Fibroblast of mammary gland (primary cell): ENCODE results near the gene PEBP1.

Experiments used
- DNase-seq: peaks from one replicate; pipeline ENCODE4 v3.0.0-alpha.2; 2010; ENCODE audit warnings: low read depth
- H3K4me3 ChIP-seq: 2 replicates; pipeline ENCODE4 v1.5.1; 2011; ENCODE audit warnings: low read depth, mild to moderate bottlenecking, low read length, moderate library complexity; ENCODE audit not compliant: control insufficient read depth
- CTCF ChIP-seq: conservative IDR thresholded peaks from 2 replicates; pipeline ENCODE4 v1.5.1; 2011; ENCODE audit warnings: low read depth, low read length, inconsistent platforms; ENCODE audit not compliant: control insufficient read depth, insufficient read depth

PEBP1 gene

GRCh38 chr12:118109088-118109487 is 26.8 kb upstream of the PEBP1 start:
- no peak overlapping the region for H3K4me3 ChIP-seq
- TF ChIP-seq CTCF = no peak
- no peak for DNase-seq

- no peak overlapping the region for H3K4me3 ChIP-seq
- DNase-seq = no peak
- TF ChIP-seq CTCF = no peak
Measured at GRCh38 chr12:118119449-118119879, 16.5 kb upstream of the PEBP1 start.

GRCh38 chr12:118120579-118121363 is 15.2 kb upstream of the PEBP1 start:
- peak; percentile 67 for DNase-seq
- H3K4me3 ChIP-seq = no peak overlapping the region
- peak; percentile 51 for TF ChIP-seq CTCF

GRCh38 chr12:118122264-118122663 is 13.7 kb upstream of the PEBP1 start:
- no peak for TF ChIP-seq CTCF
- no peak for DNase-seq
- no peak overlapping the region for H3K4me3 ChIP-seq

- TF ChIP-seq CTCF = no peak
- H3K4me3 ChIP-seq = no peak overlapping the region
- no peak for DNase-seq
Measured at GRCh38 chr12:118124333-118124874, 11.5 kb upstream of the PEBP1 start.

GRCh38 chr12:118125743-118126118 is 10.2 kb upstream of the PEBP1 start:
- H3K4me3 ChIP-seq = no peak overlapping the region
- TF ChIP-seq CTCF = no peak
- no peak for DNase-seq

- no peak overlapping the region for H3K4me3 ChIP-seq
- no peak for TF ChIP-seq CTCF
- DNase-seq = no peak
Measured at GRCh38 chr12:118126119-118126757, 9.7 kb upstream of the PEBP1 start.
